Retinal pigment epithelial cell (primary cell): ENCODE data around the gene CTXN3.

ENCODE experiments used
- DNase-seq: peaks from one replicate; pipeline ENCODE4 v3.0.0-alpha.2; 2010; ENCODE audit warnings: low read depth
- H3K4me3 ChIP-seq: 2 replicates; pipeline ENCODE4 v1.5.1; 2011; ENCODE audit warnings: mild to moderate bottlenecking, low read length, control low read depth, moderate library complexity
- TF ChIP-seq, protein P1 (sequence below): conservative IDR thresholded peaks from 2 replicates; pipeline ENCODE4 v1.5.1; 2011; ENCODE audit warnings: low read depth, low read length, control low read depth, inconsistent platforms

Gene CTXN3

DNA sequence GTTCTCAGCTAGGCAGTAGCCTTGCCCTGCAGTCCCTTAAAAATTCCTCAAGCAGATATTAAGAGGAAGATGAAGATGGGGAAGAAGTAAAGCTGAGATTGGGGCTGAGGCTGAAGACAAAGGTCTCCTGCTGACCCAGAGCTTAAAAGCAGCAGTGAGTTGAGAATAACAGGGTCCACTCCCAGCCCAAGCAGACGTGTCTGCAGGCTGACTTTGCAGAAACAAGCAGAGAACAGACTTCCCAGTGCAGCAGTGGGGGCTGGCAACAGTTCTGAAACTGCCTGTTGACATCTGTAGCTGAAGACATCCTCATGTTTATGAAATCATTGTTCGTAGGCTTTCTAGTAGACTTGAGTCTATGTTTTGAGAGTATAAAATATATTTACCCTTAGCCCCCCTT is 1.1 kb downstream of the CTXN3 start:
- no peak overlapping the region for H3K4me3 ChIP-seq
- DNase-seq, result no peak
- TF ChIP-seq, protein P1, sequence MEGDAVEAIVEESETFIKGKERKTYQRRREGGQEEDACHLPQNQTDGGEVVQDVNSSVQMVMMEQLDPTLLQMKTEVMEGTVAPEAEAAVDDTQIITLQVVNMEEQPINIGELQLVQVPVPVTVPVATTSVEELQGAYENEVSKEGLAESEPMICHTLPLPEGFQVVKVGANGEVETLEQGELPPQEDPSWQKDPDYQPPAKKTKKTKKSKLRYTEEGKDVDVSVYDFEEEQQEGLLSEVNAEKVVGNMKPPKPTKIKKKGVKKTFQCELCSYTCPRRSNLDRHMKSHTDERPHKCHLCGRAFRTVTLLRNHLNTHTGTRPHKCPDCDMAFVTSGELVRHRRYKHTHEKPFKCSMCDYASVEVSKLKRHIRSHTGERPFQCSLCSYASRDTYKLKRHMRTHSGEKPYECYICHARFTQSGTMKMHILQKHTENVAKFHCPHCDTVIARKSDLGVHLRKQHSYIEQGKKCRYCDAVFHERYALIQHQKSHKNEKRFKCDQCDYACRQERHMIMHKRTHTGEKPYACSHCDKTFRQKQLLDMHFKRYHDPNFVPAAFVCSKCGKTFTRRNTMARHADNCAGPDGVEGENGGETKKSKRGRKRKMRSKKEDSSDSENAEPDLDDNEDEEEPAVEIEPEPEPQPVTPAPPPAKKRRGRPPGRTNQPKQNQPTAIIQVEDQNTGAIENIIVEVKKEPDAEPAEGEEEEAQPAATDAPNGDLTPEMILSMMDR, result no peak

DNA sequence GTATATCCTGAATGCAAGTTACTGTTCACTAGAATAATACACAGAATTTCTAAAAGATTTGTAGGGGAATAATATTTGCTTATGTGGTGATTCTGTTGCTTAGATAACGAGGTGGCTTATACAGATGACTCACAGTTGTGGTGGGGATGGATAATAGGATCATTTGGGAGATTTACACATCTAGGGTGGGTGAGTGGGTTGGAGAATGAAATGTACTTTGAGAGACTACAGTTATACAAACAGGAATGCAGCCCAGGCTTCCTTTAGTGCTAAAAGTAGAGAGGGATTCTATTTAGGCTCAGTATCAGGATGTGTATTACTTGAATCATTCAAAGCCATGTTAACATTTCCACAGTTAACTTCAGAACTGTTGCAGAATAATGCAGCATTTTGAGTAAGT is 1.8 kb downstream of the CTXN3 start:
- no peak overlapping the region for H3K4me3 ChIP-seq
- TF ChIP-seq, protein P1, result no peak
- peak; percentile 85 for DNase-seq

DNA sequence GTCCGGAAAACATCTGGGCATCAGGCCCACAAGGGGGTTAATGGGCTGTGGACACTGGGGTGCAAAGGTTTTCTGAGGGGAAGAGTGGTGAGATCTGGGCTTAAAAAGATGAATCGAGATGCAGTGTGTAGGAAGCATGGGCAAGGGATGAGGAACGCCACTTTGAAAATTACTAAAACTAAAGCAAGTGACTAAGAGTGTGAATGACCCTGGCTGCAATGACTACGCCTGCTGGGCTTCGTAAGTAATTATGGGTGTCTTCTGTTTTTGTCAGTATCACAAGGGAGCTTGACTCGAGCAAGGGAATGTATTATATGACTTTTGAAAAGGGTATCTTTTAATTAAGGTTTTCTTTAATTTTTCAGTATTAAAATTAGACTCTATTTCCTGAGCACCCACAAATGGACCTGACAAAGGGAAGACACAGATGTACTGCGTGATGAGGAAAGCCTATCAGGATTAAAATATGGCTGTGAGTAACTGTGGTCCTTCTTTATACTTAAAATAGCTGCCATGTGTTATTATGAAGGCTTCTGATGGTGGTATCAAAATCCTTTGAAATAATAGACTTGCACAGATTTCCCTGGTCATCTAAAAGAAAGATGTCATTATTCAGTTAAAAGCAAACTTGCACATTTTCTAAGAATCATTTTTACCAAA is 4.2 kb downstream of the CTXN3 start:
- TF ChIP-seq, protein P1, result no peak
- no peak overlapping the region for H3K4me3 ChIP-seq
- no peak for DNase-seq

DNA sequence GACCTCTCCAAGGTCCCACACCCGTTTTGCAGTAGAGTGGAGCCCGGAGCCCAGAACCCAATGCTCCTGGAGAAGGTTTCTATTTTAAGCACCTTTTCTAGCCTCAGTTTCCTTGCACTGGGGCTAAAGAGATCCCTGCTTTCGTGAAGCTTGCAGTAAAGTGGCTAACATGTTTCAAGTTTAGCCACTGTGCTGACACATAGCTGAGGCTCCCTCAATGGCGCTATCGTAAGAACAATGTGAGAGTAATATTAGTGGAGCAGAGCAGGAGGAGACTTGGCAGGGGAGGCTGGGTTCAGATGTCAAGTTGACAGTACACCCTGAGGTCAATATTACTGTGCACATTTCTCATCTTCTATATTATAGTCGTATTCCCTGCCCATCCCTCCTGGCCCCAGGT is 7.9 kb downstream of the CTXN3 start:
- DNase-seq, result no peak
- TF ChIP-seq, protein P1, result no peak
- H3K4me3 ChIP-seq, result no peak overlapping the region

DNA sequence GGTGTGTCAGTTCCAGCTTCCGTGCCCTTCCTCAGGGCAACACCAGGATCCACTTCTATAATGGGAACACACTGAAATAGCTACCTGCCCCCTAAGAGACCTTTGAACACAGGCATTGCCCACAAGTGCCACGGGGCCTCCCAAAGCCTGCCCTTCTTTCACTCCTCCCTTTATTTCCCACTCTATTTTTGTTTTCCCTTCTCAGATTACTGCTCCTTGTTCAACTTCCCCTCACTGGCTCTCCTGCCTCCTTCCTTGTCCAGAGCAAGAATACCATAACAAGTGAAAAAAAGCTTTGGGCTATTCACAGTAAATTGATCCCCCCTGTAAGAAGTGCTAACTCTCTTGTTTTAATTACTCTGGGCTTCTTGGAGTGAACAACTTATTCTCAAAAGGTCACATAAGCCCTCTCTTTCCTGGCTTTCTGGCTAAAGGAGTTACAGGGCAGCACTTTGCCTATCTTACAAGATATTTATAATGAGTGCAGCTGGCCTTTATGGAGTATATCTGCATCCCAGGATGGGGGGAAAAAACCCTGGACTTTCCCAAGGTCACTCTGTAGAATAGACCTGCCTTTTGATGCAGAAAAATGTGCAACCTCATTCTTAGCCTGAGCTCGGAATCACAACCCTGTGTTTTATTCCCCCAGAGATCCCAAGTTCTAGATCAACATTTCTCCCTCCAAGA is 11.3 kb downstream of the CTXN3 start:
- TF ChIP-seq, protein P1, result no peak
- H3K4me3 ChIP-seq, result no peak overlapping the region
- no peak for DNase-seq

DNA sequence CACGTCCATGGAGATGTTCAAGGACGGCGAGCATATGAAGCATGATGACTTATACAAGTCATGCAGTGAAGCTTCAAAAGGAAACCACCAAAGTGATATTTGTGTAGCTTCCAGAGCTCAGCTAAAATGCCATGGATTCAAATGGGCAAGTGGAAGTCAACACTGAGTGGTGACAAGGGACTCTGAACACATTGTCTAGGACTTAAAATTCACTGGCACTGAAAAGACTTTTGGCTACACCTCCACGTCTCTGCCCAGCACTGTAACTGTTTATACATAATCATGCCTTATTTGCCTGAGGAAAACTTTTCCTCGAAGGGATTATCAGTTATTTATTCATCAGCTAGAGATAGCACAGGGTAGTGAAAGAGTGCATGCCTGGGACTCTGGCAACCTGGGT is 15.2 kb downstream of the CTXN3 start:
- no peak for DNase-seq
- H3K4me3 ChIP-seq, result no peak overlapping the region
- TF ChIP-seq, protein P1, result no peak

DNA sequence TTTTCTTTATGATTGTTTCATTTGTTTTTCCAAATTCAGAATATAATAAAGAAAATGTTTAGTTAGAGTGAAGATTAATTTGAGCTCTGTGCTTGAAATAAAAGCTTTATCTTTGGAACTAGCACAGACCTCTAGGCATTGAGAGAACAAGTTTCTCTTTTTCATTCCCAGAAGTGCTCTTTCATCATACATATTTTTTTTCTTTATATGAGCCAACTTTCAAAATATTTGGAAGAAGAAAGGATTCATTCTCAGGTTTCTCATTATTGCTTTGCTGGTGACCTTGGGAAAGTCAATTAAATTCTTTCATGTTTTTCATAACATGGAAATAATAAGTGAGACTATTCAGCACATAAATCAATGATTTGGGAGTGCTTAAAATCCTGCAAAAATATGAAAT is 16.8 kb downstream of the CTXN3 start:
- H3K4me3 ChIP-seq, result no peak overlapping the region
- TF ChIP-seq, protein P1, result no peak
- no peak for DNase-seq
